ENCODE measurements around the gene MYH7B.

Gene MYH7B

GRCh38 chr20:34976286-34976685 lies 20.6 kb downstream of the MYH7B start:
- no peak for DNase-seq (ENCODE audit: low read depth, low spot score)
- Histone ChIP-seq H3K9me3 (ENCODE audit: insufficient read depth, low read length) (no peaks in the 10 kb centered on the region), H3K9ac (ENCODE audit: insufficient read length, low read depth) (no peak overlapping the region), H3K4me3 (ENCODE audit: insufficient read length, low read depth) (no peak overlapping the region), H3K27me3 (ENCODE audit: insufficient read depth, insufficient read length) (peaks cover 11% of the 10 kb centered on the region), H3K4me1 (ENCODE audit: insufficient read depth, insufficient read length) (peaks cover 22% of the 10 kb centered on the region), H3K36me3 (ENCODE audit: insufficient read depth, insufficient read length, low read length) (no peaks in the 10 kb centered on the region)
- TF ChIP-seq SUZ12 (IDR thresholded peaks at IDR 0.05; ENCODE audit: extremely low read depth, insufficient read depth, insufficient read length) (no peak), YY1 (IDR thresholded peaks at IDR 0.05; ENCODE audit: insufficient read depth, insufficient read length) (no peak), ZNF274 (IDR thresholded peaks at IDR 0.05; ENCODE audit: low read depth, low read length) (no peak)

- Histone ChIP-seq H3K4me3 (ENCODE audit: insufficient read length, low read depth) (no peak overlapping the region), H3K4me1 (ENCODE audit: insufficient read depth, insufficient read length) (peaks cover 22% of the 10 kb centered on the region), H3K36me3 (ENCODE audit: insufficient read depth, insufficient read length, low read length) (no peaks in the 10 kb centered on the region), H3K27me3 (ENCODE audit: insufficient read depth, insufficient read length) (peaks cover 17% of the 10 kb centered on the region), H3K9me3 (ENCODE audit: insufficient read depth, low read length) (no peaks in the 10 kb centered on the region), H3K9ac (ENCODE audit: insufficient read length, low read depth) (no peak overlapping the region)
- DNase-seq (ENCODE audit: low read depth, low spot score): no peak
- TF ChIP-seq ZNF274 (IDR thresholded peaks at IDR 0.05; ENCODE audit: low read depth, low read length) (no peak), SUZ12 (IDR thresholded peaks at IDR 0.05; ENCODE audit: extremely low read depth, insufficient read depth, insufficient read length) (no peak), YY1 (IDR thresholded peaks at IDR 0.05; ENCODE audit: insufficient read depth, insufficient read length) (no peak)
These were observed 21.9 kb downstream of the MYH7B start for GRCh38 chr20:34977365-34978091.

DNA sequence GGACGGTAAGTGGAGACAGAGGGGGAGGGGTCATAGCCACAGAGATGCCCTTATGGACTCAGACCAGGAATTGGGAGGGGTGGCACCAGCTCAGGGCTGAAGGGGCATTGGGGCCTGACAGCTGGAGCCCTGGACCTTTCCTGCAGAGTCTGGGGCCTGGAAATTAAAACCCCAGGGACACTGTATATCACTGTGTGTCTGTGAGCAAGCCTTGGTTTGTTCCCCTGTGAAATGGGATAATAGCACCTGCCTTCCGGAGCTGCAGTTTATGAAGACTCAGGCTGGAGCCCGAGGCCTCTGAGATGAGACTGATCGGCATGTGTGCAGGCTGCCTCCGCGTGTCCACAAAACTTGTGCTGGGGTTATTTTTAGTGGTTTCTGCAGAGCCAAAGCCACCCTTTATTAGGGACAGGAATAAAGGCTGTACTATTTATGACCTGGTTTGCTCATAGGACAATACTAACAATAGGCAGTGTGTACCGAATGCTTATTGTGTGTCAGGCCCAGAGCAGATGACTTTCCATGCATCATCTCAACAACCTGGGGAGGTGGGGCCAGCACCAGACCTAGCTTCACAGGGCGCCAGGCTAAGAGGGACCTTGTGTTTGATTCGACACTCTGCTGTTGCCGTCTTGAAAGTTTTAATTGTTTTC lies 22.6 kb downstream of the MYH7B start:
- no peak for TF ChIP-seq SUZ12 (IDR thresholded peaks at IDR 0.05; ENCODE audit: extremely low read depth, insufficient read depth, insufficient read length)
- TF ChIP-seq YY1 (IDR thresholded peaks at IDR 0.05; ENCODE audit: insufficient read depth, insufficient read length): no peak
- no peak for TF ChIP-seq ZNF274 (IDR thresholded peaks at IDR 0.05; ENCODE audit: low read depth, low read length)
- no peak for DNase-seq (ENCODE audit: low read depth, low spot score)
- Histone ChIP-seq H3K9ac (ENCODE audit: insufficient read length, low read depth) (no peak overlapping the region), H3K9me3 (ENCODE audit: insufficient read depth, low read length) (no peaks in the 10 kb centered on the region), H3K4me1 (ENCODE audit: insufficient read depth, insufficient read length) (peaks cover 22% of the 10 kb centered on the region), H3K4me3 (ENCODE audit: insufficient read length, low read depth) (no peak overlapping the region), H3K27me3 (ENCODE audit: insufficient read depth, insufficient read length) (peaks cover 24% of the 10 kb centered on the region), H3K36me3 (ENCODE audit: insufficient read depth, insufficient read length, low read length) (no peaks in the 10 kb centered on the region)

- Histone ChIP-seq H3K27me3 (ENCODE audit: insufficient read depth, insufficient read length) (peaks cover 27% of the 10 kb centered on the region), H3K4me1 (ENCODE audit: insufficient read depth, insufficient read length) (peaks cover 27% of the 10 kb centered on the region), H3K9me3 (ENCODE audit: insufficient read depth, low read length) (no peaks in the 10 kb centered on the region), H3K4me3 (ENCODE audit: insufficient read length, low read depth) (no peak overlapping the region), H3K9ac (ENCODE audit: insufficient read length, low read depth) (no peak overlapping the region), H3K36me3 (ENCODE audit: insufficient read depth, insufficient read length, low read length) (no peaks in the 10 kb centered on the region)
- TF ChIP-seq ZNF274 (IDR thresholded peaks at IDR 0.05; ENCODE audit: low read depth, low read length) (no peak), SUZ12 (IDR thresholded peaks at IDR 0.05; ENCODE audit: extremely low read depth, insufficient read depth, insufficient read length) (no peak), YY1 (IDR thresholded peaks at IDR 0.05; ENCODE audit: insufficient read depth, insufficient read length) (no peak)
- DNase-seq (ENCODE audit: low read depth, low spot score): no peak
These were observed 23.9 kb downstream of the MYH7B start for GRCh38 chr20:34979366-34980153.

DNA sequence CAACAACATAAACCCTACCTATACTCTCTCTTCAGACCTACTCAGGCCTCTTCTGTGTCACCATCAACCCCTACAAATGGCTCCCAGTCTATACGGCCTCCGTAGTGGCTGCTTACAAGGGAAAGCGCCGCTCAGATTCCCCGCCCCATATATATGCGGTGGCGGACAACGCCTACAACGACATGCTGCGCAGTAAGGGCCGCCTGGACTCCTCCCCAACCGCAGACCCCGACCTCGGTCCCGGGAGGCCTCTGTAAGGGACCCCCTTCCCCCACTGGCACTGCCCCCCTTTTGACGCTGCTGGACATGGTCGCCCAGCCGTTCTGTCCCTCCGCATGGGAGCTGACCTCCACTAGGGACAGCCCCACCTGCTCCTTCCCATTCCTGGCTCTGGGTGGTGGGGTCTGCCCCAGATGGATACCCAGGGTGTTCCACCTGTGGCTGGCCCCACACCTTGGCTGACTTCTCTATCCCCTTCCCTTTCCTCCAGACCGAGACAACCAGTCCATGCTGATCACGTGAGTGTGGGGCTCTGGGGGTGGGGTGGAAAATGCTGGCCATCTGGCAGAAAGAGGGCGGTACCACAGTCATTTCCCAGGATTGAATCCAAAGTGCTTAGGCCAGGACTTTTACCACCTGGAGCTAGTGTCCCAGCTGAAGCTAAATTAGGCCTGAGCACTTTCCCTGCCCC lies 25.0 kb downstream of the MYH7B start:
- no peak overlapping the region for H3K9ac ChIP-seq (ENCODE audit: insufficient read length, low read depth)
- no peak for DNase-seq (ENCODE audit: low read depth, low spot score)

DNA sequence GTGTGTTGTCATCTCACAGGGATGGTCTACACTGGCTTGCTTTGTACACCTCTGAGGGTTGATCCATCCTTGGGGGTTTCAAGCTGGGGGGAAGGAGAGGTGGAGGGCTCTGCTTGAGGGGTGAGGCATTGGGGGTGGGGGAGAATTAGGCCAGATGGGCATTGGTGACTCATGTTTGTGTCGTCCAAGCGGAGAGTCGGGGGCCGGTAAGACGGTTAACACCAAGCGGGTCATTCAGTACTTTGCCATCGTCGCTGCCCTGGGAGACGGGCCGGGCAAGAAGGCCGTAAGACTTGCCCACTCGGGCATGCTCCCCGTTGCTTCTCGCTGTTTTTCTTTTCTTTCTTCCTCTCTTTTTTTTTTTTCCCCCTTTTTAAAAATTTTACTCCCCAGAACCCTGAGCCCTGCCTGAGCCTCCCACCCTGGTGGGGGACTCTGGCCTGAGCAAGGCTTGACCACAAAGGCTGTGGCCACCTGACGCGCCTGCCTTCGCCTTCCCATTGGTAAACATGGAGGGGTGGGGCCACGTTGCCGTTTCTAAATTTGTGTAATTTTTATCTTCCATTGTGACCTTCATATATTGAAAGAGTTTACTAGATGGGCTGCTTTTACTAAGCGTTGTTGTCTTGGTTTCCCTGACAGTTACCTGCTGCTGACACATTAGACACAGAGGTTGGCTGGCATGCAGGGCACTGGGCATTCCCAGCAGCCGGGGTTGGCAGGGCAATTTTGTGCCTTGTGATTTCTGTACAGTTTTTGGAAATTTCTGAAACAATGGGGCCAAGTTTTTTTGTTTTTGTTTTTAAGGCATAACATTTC lies 26.8 kb downstream of the MYH7B start:
- H3K9me3 ChIP-seq (ENCODE audit: insufficient read depth, low read length): no peaks in the 10 kb centered on the region
- no peak for DNase-seq (ENCODE audit: low read depth, low spot score)
- no peak overlapping the region for H3K4me3 ChIP-seq (ENCODE audit: insufficient read length, low read depth)
- no peak for TF ChIP-seq SUZ12 (IDR thresholded peaks at IDR 0.05; ENCODE audit: extremely low read depth, insufficient read depth, insufficient read length)
- no peak for TF ChIP-seq YY1 (IDR thresholded peaks at IDR 0.05; ENCODE audit: insufficient read depth, insufficient read length)
- TF ChIP-seq ZNF274 (IDR thresholded peaks at IDR 0.05; ENCODE audit: low read depth, low read length): no peak
- peaks cover 44% of the 10 kb centered on the region for H3K27me3 ChIP-seq (ENCODE audit: insufficient read depth, insufficient read length)
- peaks cover 36% of the 10 kb centered on the region for H3K4me1 ChIP-seq (ENCODE audit: insufficient read depth, insufficient read length)
- H3K9ac ChIP-seq (ENCODE audit: insufficient read length, low read depth): no peak overlapping the region
- H3K36me3 ChIP-seq (ENCODE audit: insufficient read depth, insufficient read length, low read length): no peaks in the 10 kb centered on the region

More for the DNA sequence above, 25.0 kb downstream of the MYH7B start:
- peaks cover 36% of the 10 kb centered on the region for H3K27me3 ChIP-seq (ENCODE audit: insufficient read depth, insufficient read length)
- peaks cover 38% of the 10 kb centered on the region for H3K4me1 ChIP-seq (ENCODE audit: insufficient read depth, insufficient read length)
- H3K4me3 ChIP-seq (ENCODE audit: insufficient read length, low read depth): no peak overlapping the region
- no peaks in the 10 kb centered on the region for H3K9me3 ChIP-seq (ENCODE audit: insufficient read depth, low read length)
- H3K36me3 ChIP-seq (ENCODE audit: insufficient read depth, insufficient read length, low read length): no peaks in the 10 kb centered on the region
- no peak for TF ChIP-seq ZNF274 (IDR thresholded peaks at IDR 0.05; ENCODE audit: low read depth, low read length)
- TF ChIP-seq SUZ12 (IDR thresholded peaks at IDR 0.05; ENCODE audit: extremely low read depth, insufficient read depth, insufficient read length): no peak
- TF ChIP-seq YY1 (IDR thresholded peaks at IDR 0.05; ENCODE audit: insufficient read depth, insufficient read length): no peak
